Activated B cell treated with CpG ODN at 0.5 μM for 24 hours (primary cell): ENCODE measurements around the gene PLCB1. TPM values are rescaled to one million over a fixed set of nuclear protein-coding genes. Genes with fewer than 3 reads are reported as not detected.

Experiments
- ATAC-seq: fragments of 200-7000 bp; cut with Tn5 transposase; one replicate; pipeline ENCODE4 v1.10.0; 2021; ENCODE audit warnings: low read depth, mild to moderate bottlenecking, moderate library complexity
- CTCF ChIA-PET: fragments of 350-600 bp; sonication (Branson Sonifier 250); formaldehyde crosslinking; loops from one replicate; lab custom pipeline; 2021; ENCODE audit warnings: antibody characterized with exemption; lab: Charles Lee
- POLR2A ChIA-PET: fragments of 350-600 bp; sonication (Branson Sonifier 250); formaldehyde crosslinking; loops from one replicate; lab custom pipeline; 2021; ENCODE audit warnings: antibody characterized with exemption; lab: Charles Lee
- DNase-seq: peaks from one replicate; pipeline ENCODE4 v3.0.0; 2022
- H3K27ac Mint-ChIP-seq: one replicate; pipeline ENCODE4 v1.8.0; 2020; ENCODE audit warnings: mixed read lengths
- H3K27me3 Mint-ChIP-seq: one replicate; pipeline ENCODE4 v1.8.0; 2021; ENCODE audit warnings: mixed read lengths
- H3K36me3 Mint-ChIP-seq: one replicate; pipeline ENCODE4 v1.8.0; 2021; ENCODE audit warnings: low read depth, mixed read lengths
- H3K4me1 Mint-ChIP-seq: one replicate; pipeline ENCODE4 v1.8.0; 2021; ENCODE audit warnings: mixed read lengths
- H3K4me3 Mint-ChIP-seq: one replicate; pipeline ENCODE4 v1.8.0; 2020; ENCODE audit warnings: mild to moderate bottlenecking, mixed read lengths
- H3K9me3 Mint-ChIP-seq: one replicate; pipeline ENCODE4 v1.8.0; 2020; ENCODE audit warnings: mixed read lengths
- CTCF ChIP-seq: fragments of 200-600 bp; IDR thresholded peaks from one replicate; pipeline ENCODE4 v1.8.0; 2022; ENCODE audit warnings: antibody characterized with exemption, mild to moderate bottlenecking
- intact Hi-C: fragments of 100-400 bp; cut with micrococcal nuclease; formaldehyde crosslinking; loops from one replicate; pipeline ENCODE4 v1.15.1; 2024
- total RNA-seq: library from RNA; stranded (reverse); gene quantifications from 2 replicates; pipeline ENCODE4 v1.2.3, GENCODE V29; 2022

PLCB1 gene
- total RNA-seq, 1 donor from 2014 or later = 0.86 TPM

DNA sequence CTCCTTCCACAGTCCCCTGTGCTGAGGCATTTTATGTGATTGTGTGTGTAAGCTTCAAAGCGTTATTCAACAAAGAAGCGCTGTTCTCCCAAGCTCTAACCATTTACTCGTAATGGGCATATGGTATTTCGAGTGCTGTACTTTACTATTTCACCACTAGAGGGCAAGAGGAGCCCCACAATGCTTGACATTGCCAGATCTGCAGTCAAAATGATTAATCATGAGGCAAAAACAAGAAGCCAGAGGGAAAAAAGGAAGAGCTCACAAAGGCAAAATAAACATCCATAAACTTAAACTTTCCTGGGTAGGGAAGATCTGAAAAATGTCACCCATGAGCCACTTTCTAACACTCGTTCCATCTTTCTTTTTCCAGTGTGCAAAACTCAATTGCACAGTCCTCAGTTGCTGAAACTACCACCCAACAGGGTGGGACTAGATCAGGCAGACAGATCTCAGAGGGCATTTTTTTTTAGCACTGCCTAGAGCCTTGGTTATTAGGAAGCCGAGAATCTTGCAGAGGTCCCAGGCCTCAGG, 721.8 kb downstream of the PLCB1 start:
- DNase-seq (no peak), ATAC-seq (peak; percentile 25)
- no peaks in the 10 kb centered on the region for H3K9me3 Mint-ChIP-seq
- ChIA-PET CTCF (interaction anchor here (1.4 to 1.5 kb wide), 2 partner anchors 9 to 13 kb away, joined by 6 to 7 read pairs; no protein-coding TSS in a partner anchor), POLR2A (no interaction called here)
- TF ChIP-seq CTCF = no peak
- intact Hi-C loops = loop anchor here (10.0 kb wide), 1 partner anchor 501 kb away; no protein-coding TSS in a partner anchor
- no peak overlapping the region for H3K27ac Mint-ChIP-seq
- H3K4me3 Mint-ChIP-seq = no peak overlapping the region
- H3K4me1 Mint-ChIP-seq = no peaks in the 10 kb centered on the region
- no peaks in the 10 kb centered on the region for H3K36me3 Mint-ChIP-seq
- no peaks in the 10 kb centered on the region for H3K27me3 Mint-ChIP-seq

DNA sequence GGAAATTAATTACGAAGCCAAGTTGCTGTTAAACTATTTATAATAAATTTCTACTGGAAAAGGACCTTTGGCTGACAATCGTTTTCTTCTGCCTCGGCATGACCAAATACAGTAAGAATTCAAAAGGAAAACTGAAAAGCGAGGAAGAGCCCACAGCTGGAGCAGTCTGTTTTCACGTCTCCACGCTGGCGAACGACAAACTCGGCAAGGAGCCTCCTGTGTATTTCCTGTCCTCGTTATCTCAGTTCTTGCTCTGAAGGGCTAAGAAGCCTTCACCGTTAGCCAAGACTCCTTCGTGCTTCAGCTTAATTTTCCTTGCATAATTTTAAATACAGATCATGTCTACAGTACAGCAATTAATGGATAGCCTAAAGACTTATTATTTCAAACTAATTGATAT, 722.5 kb downstream of the PLCB1 start:
- intact Hi-C loops = loop anchor here (10.0 kb wide), 1 partner anchor 500 kb away; no protein-coding TSS in a partner anchor
- no peak for DNase-seq
- Mint-ChIP-seq H3K27ac (no peak overlapping the region), H3K4me1 (no peaks in the 10 kb centered on the region), H3K36me3 (no peaks in the 10 kb centered on the region), H3K4me3 (no peak overlapping the region), H3K27me3 (no peaks in the 10 kb centered on the region), H3K9me3 (no peaks in the 10 kb centered on the region)
- ChIA-PET POLR2A (no interaction called here), CTCF (interaction anchor here (1.4 kb wide), 1 partner anchor 8 kb away, joined by 6 read pairs; no protein-coding TSS in a partner anchor)
- no peak for TF ChIP-seq CTCF
- ATAC-seq = no peak

DNA sequence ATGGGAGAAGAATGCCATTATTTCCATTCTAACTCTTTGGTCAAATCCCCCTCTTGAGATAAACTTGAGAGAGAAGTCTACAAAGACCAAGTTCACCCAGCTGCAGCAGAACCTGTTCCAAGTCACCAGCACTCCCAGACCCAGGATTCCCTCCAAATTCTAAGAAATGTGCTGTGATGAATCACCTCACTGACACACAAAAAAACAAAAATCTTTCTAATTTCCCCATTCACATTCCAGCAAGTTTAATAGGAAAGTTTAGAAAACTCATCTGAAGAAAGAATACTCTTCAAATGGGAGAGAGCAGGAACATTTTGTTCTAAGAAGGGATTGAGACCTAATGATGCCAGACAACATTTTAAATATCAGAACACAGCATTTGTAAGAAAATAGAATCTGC, 723.2 kb downstream of the PLCB1 start:
- Mint-ChIP-seq H3K9me3 (no peaks in the 10 kb centered on the region), H3K27me3 (no peaks in the 10 kb centered on the region), H3K36me3 (no peaks in the 10 kb centered on the region), H3K4me1 (no peaks in the 10 kb centered on the region), H3K27ac (no peak overlapping the region), H3K4me3 (no peak overlapping the region)
- ChIA-PET POLR2A (no interaction called here), CTCF (no interaction called here)
- no peak for ATAC-seq
- no peak for DNase-seq
- intact Hi-C loops = loop anchor here (10.0 kb wide), 1 partner anchor 499 kb away; no protein-coding TSS in a partner anchor
- TF ChIP-seq CTCF = no peak

- ATAC-seq (no peak), DNase-seq (no peak)
- no peak overlapping the region for H3K27ac Mint-ChIP-seq
- H3K9me3 Mint-ChIP-seq = no peaks in the 10 kb centered on the region
- intact Hi-C loops = loop anchor here (10.0 kb wide), 1 partner anchor 498 kb away; no protein-coding TSS in a partner anchor
- TF ChIP-seq CTCF = no peak
- ChIA-PET CTCF (no interaction called here), POLR2A (no interaction called here)
- H3K4me1 Mint-ChIP-seq = no peaks in the 10 kb centered on the region
- no peaks in the 10 kb centered on the region for H3K27me3 Mint-ChIP-seq
- no peak overlapping the region for H3K4me3 Mint-ChIP-seq
- no peaks in the 10 kb centered on the region for H3K36me3 Mint-ChIP-seq
These were observed 724.6 kb downstream of the PLCB1 start for GRCh38 chr20:8856668-8857067.

- ATAC-seq (no peak), DNase-seq (no peak)
- H3K4me3 Mint-ChIP-seq = no peak overlapping the region
- TF ChIP-seq CTCF = no peak
- CTCF ChIA-PET = no interaction called here
- POLR2A ChIA-PET = no interaction called here
- no peaks in the 10 kb centered on the region for H3K4me1 Mint-ChIP-seq
- no peaks in the 10 kb centered on the region for H3K27me3 Mint-ChIP-seq
- H3K9me3 Mint-ChIP-seq = no peaks in the 10 kb centered on the region
- intact Hi-C loops = loop anchor here (10.0 kb wide), 1 partner anchor 497 kb away; no protein-coding TSS in a partner anchor
- no peak overlapping the region for H3K27ac Mint-ChIP-seq
- H3K36me3 Mint-ChIP-seq = no peaks in the 10 kb centered on the region
These were observed 726.2 kb downstream of the PLCB1 start for GRCh38 chr20:8858181-8858787.
